Stimulated activated CD4-positive, alpha-beta T cell treated with anti-CD3 and anti-CD28 coated beads, TNF-alpha, amount 100 ng/mL, for 24 hours (primary cell): ENCODE measurements around the gene GID4.
"Not testable (repeated sequence)": the region's sequence is repeated elsewhere in the genome, so short reads cannot be mapped to it uniquely, and the experiment has no call there.

ENCODE experiments used
- DNase-seq, 3 experiments: peaks; one replicate each; pipeline ENCODE4 v3.0.0-alpha.2; 2020; ENCODE audit warnings: low read depth in 3 of 3

GID4 gene

DNA sequence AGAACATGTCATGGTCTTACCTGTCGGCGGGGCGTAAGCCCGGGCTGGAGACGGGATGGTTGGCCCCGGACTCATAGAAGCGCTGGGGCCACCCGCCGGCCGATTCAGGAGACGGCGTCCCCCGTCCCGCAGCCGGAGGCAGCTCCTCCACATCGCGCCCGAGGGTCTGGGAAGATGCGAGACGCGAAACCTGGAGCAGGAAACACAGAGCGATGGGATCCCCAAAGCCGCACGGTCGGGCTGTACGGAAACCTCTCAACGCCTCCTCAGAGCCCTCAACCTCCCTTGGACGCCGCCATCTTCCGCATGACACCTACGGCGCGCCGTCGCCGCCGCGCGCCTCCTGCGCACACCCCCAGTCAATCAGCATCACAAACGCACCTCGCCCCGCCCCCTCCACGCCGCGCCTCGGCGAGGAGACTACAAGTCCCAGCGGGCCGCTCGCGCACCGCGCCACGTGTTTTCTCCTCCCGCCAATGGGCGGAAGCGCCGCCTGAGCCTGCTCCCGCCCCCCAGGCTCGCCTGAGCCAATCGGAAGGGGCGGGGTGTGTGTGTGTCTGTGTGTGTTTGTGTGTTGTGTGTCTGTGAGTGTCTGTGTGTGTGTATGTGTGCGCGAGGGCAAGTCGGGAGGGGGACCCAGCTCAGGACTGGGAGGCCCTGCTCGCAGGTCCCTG, at the start of gene GID4, which contains the start of gene ATPAF2:
Gene GID4, plus strand, starts transcription at position 548 of the 674 bp plus-strand sequence. Its CDS starts 57 bp downstream, at position 605.
Gene ATPAF2, minus strand, starts transcription at position 308 of the 674 bp plus-strand sequence. Its CDS starts 155 bp downstream, at position 153.
- DNase-seq: peak; percentile 99 to 100 (median 99)

DNA sequence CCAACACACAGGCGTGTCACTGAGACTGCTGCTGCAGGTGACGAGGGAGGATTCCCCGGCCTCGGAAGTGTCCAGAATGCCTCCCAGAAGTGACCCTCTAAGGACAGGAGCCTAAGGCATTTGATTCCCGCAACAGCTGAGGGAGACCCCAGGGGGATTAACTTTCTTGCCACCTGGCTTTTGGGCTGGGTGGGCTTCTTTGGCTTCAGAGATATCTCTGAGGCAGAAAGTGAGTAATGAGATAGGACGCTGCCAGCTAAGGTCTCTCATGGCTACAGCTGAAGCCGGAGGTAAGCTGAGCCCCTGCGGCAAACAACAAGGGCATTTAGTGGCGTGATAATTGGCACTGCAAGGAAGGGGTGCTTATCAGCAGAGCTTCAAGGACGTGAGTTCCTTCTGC, 49.6 kb upstream of the GID4 start:
- DNase-seq: no peak

DNA sequence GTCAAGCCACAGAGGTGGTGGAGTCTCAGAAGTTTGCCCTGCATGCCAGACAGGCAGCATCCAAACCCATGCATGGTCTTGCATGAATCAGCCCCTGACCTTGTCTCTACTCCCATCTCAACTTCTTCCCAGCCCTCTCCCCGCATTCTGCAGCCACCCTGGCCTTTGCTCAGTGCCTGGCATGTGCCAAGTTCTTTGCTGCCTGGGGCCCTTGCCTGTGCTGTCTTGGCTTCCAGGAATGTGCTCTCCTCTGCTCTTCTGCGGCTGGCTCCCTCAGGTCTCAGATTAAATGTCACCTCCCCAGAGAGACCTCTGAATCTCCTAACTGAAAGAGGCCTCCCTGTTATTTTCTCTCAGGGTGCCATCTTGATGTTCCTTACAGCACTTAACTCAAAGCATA, 48.9 kb upstream of the GID4 start:
- no peak for DNase-seq

DNA sequence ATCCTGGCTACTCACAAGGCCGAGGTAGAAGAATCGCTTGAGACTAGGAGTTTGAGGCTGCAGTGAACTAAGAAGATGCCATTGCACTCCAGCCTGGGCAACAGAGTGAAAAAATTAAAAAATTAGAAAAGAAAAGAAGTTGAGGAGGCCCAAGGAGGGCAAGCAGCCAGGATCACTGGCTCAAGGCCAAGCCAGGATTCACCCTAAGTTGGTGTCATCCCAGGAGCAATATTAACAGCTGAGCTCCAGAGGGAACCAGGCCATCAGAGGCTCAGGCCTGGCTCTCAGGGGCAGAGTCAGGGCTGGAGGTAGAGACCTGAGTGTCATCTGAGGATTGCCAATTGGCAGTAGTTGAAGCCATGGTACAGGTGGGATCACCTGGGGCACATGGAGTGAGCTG, 45.8 kb upstream of the GID4 start:
- no peak for DNase-seq

DNA sequence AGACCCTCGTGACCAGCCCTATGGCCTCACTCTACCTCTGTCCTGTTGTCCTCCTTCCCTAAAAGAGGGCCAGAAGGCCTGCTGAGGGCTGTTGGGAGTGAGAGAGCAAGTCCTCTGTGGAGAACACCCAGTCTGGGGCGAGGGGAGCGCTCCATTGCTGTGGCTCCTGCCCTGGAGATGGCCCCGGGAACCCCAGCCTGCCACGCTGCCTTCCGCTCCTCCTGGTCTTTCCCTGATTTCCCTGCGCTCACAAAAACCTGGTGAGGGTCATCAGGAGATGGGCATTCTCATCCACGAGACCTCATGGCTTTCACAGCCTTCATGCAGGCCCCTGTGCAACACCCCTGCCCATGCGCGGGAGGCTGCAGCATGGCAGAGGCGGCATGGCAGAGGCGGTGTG, 45.4 kb upstream of the GID4 start:
- DNase-seq: no peak

DNA sequence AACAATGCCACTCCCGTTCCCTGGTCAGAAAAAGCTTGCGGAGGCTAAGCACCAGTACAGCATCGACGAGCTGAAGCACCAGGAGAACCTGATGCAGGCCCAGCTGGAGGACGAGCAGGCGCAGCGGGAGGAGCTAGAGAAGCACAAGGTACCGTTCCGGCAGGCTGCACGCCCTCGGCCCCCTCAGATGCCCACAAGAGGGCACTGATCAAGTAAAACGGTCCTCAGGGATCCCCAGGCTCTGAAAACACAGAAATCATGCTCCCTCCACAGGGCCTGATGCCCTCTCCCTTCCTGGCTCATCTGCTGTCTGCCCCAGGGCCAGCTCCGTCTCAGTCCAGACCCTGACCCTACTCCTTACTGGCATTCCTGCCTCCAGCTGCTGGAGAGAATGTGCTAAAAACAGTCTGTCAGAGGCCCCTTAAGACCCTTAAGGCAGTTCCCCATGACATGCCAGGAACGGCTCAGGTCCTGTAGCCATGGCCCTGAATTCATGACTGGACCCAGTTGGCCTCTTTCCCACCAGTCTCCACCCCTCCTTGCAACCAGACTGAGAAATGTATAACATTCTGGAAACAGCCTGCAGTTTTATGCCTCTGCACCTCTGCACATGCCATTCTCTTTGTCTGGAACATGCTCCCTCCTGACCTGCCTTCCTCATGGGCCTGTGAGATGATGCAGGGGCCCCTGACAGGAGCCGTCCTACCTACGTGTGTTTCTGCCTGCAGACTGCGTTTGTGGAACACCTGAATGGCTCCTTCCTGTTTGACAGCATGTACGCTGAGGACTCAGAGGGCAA, 44.7 kb upstream of the GID4 start:
- peak in 1 of 3 experiments; percentile 15 for DNase-seq

DNA sequence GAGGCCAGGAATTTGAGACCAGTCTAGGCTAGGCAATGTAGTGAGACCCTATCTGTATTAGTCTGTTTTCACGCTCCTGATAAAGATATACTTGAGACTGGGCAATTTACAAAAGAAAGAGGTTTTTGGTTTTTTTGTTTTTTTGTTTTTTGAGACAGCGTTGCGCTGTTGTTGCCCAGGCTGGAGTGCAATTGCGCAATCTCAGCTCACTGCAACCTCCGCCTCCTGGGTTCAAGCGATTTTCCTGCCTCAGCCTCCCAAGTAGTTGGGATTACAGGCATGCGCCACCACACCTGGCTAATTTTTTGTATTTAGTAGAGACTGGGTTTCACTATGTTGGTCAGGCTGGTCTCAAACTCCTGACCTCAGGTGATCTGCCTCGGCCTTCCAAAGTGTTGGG, 43.3 kb upstream of the GID4 start:
- DNase-seq: not testable (repeated sequence)

DNA sequence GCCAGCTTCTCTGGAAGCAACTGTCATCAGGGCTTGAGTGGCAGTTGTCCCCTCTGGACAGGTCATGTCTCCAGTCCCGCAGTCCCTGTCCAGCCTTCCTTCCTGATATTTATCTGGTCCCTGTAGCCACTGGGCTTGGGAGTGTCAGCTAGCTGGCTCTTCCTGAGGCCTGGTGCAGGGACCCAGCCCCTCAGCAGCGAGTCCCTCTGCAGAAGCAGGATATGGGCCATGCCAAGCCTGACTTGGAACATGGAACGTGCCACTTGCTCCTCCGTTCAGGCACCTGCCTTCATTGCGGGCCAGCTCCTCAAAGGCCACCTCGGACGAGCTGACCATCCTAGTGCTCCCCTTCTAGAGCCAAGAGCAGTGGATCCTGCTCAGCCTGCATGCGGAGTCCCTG, 40.3 kb upstream of the GID4 start:
- DNase-seq: no peak

DNA sequence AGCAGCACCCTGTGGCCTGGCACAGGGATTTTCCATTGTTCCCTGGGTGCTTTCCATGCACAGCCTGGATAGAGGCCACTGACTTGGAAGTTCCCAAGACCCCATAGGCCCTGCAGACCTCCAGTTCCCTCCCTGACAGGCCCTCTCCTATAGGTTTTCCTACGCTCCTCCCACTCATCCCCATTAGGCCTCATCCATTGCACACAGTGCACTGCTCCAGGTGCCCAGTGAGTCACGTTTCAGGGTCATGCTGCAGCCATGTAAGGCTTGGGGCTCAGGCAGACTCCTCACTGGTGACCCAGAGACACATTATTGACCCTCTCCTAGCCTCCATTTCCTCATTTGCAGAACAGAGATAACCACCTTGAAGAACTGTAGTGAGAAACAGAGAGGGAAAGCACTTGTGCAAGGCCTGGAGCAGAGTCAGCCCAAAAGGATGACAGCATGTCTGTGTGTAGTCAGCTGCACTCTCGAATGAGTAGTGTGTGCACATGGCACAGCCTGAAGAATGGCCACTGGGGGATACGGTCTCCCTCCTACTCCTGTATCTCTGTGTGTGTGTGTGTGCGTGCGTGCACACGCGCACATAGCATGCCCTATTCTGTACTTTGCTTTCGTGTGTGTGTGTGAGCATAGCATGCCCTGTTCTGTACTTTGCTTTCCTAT, 39.7 kb upstream of the GID4 start:
- no peak for DNase-seq

DNA sequence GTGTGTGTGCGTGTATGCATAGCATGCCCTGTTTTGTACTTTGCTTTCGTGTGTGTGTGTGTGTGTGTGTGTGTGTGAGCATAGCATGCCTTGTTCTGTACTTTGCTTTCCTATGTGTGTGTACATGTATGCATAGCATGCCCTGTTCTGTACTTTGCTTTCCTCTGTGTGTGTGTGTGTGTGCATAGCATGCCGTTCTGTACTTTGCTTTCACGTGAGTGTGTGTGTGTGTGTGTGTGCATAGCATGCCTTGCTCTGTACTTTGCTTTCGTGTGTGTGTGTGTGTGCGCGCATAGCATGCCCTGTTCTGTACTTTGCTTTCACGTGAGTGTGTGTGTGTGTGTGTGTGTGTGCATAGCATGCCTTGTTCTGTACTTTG, 39.2 kb upstream of the GID4 start:
- no peak for DNase-seq

DNA sequence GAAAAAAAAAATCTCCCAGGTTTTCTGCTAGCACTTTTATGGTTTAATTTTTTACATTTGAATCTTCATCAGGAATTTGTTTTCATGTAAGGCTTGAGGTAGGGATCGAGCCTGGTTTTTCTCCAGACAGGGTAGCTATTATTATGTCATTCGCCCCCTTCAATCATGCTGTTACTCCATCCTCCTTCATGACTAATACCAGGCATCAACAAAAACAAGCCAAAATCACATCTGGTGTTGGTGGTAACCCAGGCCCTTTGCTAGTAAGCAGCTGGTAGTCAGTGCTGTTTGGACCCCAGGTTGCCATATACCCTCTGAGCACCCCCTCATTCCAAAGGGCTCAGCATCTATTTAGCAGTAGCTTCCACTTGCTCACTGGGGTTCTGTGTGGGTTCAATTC, 37.0 kb upstream of the GID4 start:
- no peak for DNase-seq

DNA sequence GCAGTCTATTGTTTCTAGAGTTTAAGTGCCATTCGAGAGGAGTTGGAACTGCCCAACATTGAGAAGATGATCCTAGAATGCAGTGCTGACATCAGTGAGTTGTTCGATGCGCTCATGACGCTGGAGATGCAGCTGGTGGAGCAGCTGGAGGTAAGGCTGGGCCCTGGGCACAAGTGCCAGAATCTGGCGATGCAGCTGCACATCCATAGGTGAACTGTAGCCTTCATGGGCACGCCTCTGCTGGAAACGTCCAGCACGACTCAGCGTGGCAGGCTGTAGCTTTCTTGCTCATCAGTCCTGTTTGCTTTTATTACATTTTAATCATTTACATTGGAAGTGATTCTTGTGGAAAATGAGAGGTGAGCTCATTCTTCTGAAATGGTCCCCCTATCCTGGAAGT, 34.9 kb upstream of the GID4 start:
- no peak for DNase-seq

DNA sequence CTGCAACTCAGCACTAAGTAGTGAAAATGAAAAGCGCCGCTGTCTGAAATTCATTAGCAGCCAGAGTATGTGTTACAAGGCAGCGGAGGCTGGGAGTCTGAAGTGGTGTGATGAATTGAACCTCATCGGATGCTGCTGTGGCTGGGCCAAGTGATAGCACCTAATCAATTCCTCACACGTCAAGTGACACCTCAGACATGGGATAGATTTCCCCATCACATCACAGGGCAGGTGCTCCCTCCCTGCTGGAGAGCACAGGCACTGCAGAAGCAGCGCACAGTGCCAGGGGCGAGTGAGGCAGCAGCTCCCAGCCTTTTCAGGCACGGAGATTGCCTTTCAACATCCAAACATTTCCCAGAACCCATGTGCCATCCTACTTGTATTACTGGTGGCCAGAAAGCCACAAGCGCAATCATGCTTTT, 34.3 kb upstream of the GID4 start:
- no peak for DNase-seq

DNA sequence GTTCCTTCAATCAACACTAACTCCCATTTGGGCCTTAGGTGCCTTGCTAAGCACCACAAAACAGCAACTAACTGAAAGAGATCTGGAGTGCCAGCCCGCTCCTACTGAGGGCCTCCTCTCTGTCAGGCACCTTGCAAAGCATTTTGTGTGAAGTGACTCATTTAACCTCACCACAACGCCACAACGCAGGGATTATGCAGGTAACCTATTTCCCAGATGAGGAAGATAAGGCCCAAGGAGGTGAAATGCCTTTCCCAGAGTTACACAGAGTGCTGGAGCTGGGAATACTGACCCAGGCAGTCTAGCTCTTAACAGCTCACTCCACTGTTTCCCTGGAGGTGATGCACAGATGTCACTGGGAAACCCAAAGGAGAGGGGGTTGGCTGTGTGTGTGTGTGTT, 33.7 kb upstream of the GID4 start:
- no peak for DNase-seq

DNA sequence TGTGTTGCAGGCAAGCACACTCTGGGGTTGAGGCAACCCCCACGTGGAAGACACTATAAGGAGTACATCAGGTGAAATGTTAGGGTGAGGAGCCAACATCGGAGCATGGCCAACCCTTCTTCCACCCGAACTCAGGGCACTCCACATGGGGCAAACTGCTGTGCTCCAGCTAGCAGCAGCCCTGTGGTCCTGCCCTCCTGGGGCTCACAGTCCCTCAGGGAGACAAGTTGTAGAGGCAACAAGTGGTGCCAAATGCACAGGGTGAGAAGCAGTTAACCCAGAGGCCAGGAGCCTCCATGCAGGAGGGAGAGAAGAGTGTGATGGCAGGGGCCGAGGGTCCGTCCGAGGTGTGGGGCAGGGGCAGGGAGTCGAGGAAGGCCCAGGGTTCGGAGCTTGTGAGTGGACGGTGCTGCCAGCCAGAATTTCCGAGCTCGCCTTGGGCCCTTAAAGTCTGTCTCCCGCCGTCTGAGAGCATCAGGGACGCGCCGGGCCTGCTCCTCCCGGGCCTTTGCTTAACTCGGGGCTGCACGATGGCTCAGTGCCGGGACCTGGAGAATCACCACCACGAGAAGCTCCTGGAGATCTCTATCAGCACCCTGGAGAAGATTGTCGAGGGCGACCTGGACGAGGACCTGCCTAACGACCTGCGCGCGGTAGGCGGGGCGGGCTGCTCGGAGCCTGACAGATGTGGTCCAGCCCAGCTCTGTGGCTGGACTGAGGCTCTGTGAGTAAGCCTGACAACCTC, 32.5 kb upstream of the GID4 start:
- no peak for DNase-seq

DNA sequence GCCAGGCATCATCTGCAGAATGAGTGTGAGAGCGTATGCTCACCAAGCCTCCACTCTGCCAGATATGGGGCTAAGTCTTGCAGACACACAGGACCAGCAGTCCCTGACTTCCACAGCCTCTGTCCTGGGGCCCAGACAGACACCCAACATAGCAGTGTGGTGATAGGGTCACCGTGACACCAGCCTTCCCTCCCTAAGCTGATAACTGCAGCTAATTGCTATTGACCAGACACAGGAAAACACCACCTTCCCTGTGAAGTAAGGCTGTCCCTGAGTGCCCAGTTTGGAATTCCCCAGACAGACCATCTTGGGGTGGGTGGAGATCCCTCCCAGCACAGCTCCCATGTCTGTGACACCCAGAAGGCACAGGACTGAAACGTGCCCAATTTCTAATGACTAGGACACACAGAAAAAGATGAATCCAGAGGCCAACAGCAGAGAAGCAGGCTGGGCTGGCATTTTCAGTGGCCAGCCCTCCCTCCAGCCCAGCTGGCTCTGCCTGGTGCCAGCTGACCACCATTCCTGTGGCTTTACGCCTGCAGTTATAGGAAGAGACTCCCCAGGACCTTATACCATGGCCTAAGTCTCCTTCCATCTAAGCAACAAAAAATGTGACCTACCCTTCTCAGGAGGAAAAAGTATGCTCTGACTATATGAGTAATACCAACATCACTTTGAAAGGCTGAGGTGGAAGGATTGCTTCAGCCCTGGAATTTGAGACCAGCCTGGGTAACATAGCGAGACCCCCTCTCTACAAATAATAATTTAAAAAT, 30.5 kb upstream of the GID4 start:
- no peak for DNase-seq

DNA sequence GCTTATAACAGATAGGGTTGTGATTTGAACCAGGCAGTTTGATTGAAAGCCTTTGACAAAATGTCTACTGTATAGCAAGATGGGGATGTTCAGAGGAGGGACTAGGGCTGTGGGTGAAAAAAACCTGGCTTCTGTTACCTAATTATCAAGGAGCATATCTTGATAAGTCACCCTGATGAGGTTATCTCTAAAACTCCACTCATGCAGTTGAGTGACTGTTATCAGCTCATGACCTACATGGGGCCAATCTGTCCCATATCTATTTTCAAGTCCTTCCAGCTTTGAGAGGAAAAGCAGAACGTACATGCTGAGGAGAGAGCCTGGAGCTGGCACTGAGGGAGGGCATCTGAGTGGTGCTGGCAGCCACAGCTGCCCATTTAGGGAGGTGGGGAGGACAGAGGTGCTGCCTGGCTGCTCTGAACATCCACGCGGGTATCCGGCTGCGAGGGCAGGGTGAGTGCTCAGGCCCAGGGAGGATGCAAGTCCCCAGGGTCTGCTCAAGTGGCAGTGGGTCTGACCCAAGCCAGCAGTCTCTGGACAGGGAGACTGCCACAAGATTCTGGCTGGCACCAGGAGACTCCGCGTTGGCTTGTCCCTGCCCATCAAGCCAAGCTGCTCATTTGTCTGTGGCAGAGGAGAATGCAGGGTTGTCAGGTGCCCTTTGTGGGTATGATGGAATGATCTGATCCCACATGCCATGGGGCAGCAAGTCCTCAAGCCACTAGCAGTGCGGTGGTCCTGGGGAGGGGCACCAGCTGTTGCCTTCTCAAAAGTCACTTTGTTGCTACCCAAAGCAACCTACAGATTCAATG, 29.4 kb upstream of the GID4 start:
- no peak for DNase-seq

DNA sequence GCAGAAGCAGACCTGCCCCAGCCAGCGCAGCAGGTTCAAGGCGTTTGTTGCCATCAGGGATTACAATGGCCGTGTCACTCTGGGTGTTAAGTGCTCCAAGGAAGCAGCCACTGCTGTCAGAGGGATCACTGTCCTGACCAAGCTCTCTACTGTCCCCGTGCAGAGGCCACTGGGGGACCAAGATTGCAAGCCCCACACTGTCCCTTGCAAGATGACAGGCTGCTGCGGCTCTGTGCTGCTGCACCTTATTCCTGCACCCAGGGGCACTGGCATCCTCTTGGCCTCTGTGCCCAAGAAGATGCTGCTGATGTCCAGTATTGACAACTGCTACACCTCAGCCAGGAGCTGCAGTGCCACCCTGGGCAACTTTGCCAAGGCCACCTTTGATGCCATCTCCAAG, 27.9 kb upstream of the GID4 start:
- no peak for DNase-seq

DNA sequence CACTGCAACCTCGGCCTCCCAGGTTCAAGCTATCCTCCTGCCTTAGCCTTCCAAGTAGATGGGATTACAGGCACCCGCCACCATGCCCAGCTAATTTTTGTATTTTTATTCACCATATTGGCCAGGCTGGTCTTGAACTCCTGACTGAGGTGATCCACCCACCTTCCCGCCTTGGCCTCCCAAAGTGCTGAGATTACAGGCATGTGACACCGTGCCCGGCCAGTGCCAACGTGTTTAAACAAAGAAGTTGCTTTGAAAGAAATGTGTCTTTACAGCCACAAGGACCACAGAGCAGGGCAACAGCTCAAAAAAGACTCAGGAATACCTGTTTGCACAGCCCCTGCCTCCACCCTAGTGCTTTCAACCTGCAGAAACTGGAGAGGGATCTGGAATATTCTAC, 25.2 kb upstream of the GID4 start:
- no peak for DNase-seq

DNA sequence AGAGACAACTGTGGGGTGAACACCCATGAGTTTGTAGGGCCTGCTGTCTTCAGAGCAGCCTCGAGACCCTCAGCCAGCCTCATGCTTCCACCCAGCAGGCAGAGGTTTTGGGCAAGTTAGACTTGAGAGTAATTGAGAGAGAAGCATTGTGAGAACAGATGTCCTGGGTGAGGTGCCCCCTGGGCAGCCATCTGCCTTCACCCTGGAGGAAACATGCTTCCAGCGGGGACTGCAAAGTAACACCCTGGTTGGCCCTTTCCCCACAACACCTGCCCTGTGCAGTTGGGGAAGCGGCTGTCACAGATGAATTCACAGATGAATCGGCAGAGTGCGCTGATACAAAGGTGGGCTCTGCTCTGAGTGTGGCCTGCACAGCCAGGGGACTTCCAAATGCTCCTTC, 23.6 kb upstream of the GID4 start:
- DNase-seq: no peak
